NB4 (cell line): ENCODE data around the gene NPPA.

Source experiments
- DNase-seq: peaks from one replicate; pipeline ENCODE4 v3.0.0; 2010; ENCODE audit warnings: low read depth
- H3K4me3 ChIP-seq: one replicate; pipeline ENCODE4 v1.5.1; 2011; ENCODE audit warnings: mild to moderate bottlenecking, low read depth, low read length, moderate library complexity
- CTCF ChIP-seq: IDR thresholded peaks from one replicate; pipeline ENCODE4 v1.5.1; 2012; ENCODE audit warnings: low read depth, low read length
- MAX ChIP-seq: IDR thresholded peaks from 2 replicates; pipeline ENCODE4 v1.6.1; 2011; ENCODE audit warnings: low read depth, low read length
- MYC ChIP-seq: IDR thresholded peaks from 2 replicates; pipeline ENCODE4 v1.6.1; 2011; ENCODE audit warnings: low read depth, low read length
- POLR2A ChIP-seq: IDR thresholded peaks from 2 replicates; pipeline ENCODE4 v1.6.1; 2011; ENCODE audit warnings: mild to moderate bottlenecking; ENCODE audit not compliant: insufficient read length; ENCODE audit errors: extremely low read depth

NPPA gene

GRCh38 chr1:11836955-11837766 lies 10.4 kb downstream of the NPPA start:
- no peak overlapping the region for H3K4me3 ChIP-seq
- TF ChIP-seq POLR2A, result no peak
- no peak for TF ChIP-seq MYC
- no peak for TF ChIP-seq CTCF
- no peak for TF ChIP-seq MAX
- no peak for DNase-seq

- DNase-seq, result no peak
- no peak overlapping the region for H3K4me3 ChIP-seq
- TF ChIP-seq MAX (no peak), CTCF (no peak), MYC (no peak), POLR2A (no peak)
Observed at GRCh38 chr1:11835441-11836225, 11.9 kb downstream of the NPPA start.

- TF ChIP-seq POLR2A (no peak), MYC (no peak), MAX (no peak), CTCF (no peak)
Observed at GRCh38 chr1:11833900-11834299, 13.7 kb downstream of the NPPA start.

GRCh38 chr1:11833497-11833896 lies 14.1 kb downstream of the NPPA start:
- H3K4me3 ChIP-seq, result no peak overlapping the region
- TF ChIP-seq POLR2A (no peak), MYC (no peak), MAX (no peak), CTCF (no peak)
- DNase-seq, result no peak

More at GRCh38 chr1:11833900-11834299, 13.7 kb downstream of the NPPA start:
- DNase-seq, result no peak
- H3K4me3 ChIP-seq, result no peak overlapping the region

GRCh38 chr1:11831945-11832725 lies 15.4 kb downstream of the NPPA start:
- H3K4me3 ChIP-seq, result no peak overlapping the region
- no peak for DNase-seq
- TF ChIP-seq CTCF (no peak), MAX (no peak), POLR2A (no peak), MYC (no peak)
